Measurements from ENCODE around the gene PVR.

The PVR gene

DNA sequence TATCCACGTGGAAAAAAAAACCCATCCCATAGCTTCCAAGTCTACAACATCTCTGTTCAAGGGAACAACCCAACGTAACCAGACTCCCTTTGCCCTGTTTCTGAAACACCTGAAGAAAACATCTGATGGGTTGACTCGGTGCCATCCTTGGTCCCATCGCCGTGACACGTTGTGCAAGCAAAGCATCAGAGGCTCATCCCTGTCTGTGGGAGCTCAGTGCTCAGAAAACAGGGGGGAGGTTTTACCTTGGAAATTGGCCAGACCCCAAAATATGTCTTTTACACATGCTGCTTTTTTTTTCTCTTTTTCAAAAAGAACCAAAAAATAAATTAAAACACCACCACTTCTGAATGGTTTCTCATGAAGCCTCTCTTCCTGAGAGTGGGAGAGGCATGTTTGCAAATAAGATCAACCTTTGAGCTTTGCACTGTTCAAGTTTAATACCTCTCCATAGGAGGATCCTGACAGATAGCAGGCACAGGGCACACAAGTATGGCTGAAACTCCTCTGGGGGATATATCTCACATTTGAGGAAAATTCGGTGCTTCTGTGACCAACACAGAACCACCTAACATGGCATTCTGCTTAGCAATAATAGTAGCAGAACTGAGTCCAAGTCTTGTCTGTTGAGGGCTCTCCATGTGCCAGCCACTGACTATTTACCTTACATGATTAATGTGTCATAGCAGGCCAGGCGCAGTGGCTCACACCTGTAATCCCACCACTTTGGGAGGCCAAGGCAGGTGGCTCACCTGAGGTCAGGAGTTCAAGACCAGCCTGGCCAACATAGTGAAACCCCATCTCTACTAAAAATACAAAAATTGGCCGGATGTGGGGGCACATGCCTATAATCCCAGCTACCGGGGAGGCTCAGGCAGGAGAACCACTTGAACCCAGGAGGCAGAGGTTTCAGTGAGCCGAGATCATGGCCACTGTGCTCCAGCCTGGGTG is 7.0 kb upstream of the PVR start:
- no peaks in the 10 kb centered on the region for H4K20me1 ChIP-seq (ENCODE audit: insufficient read depth, low read length)
- H3K9ac ChIP-seq (ENCODE audit: low read length): no peak overlapping the region
- H3K4me3 ChIP-seq (ENCODE audit: low read length): no peak overlapping the region
- H2AFZ ChIP-seq (ENCODE audit: low read depth, low read length): no peak overlapping the region
- no peak overlapping the region for H3K4me2 ChIP-seq (ENCODE audit: low read length)
- no peaks in the 10 kb centered on the region for H3K36me3 ChIP-seq (replicated peaks; ENCODE audit: low read depth, low read length)
- no peaks in the 10 kb centered on the region for H3K4me1 ChIP-seq (ENCODE audit: low read length)
- H3K79me2 ChIP-seq (ENCODE audit: low read length): no peaks in the 10 kb centered on the region
- H3K27me3 ChIP-seq (ENCODE audit: low read depth, low read length): peaks cover 26% of the 10 kb centered on the region
- TF ChIP-seq CTCF (IDR thresholded peaks at IDR 0.05; ENCODE audit: low read depth, low read length): no peak
- no peak for TF ChIP-seq EZH2phosphoT487 (IDR thresholded peaks at IDR 0.05; ENCODE audit: low read depth)
- H3K27ac ChIP-seq (ENCODE audit: low read length): no peak overlapping the region
- H3K9me3 ChIP-seq (ENCODE audit: insufficient read depth, low read length): no peaks in the 10 kb centered on the region

GRCh38 chr19:44637390-44637764 is 6.3 kb upstream of the PVR start:
- Histone ChIP-seq H3K9ac (ENCODE audit: low read length) (no peak overlapping the region), H4K20me1 (ENCODE audit: insufficient read depth, low read length) (no peaks in the 10 kb centered on the region), H3K4me2 (ENCODE audit: low read length) (no peak overlapping the region), H3K27me3 (ENCODE audit: low read depth, low read length) (peaks cover 28% of the 10 kb centered on the region), H3K79me2 (ENCODE audit: low read length) (no peaks in the 10 kb centered on the region), H3K4me3 (ENCODE audit: low read length) (no peak overlapping the region), H2AFZ (ENCODE audit: low read depth, low read length) (no peak overlapping the region), H3K27ac (ENCODE audit: low read length) (no peak overlapping the region), H3K9me3 (ENCODE audit: insufficient read depth, low read length) (no peaks in the 10 kb centered on the region), H3K4me1 (ENCODE audit: low read length) (no peaks in the 10 kb centered on the region), H3K36me3 (replicated peaks; ENCODE audit: low read depth, low read length) (no peaks in the 10 kb centered on the region)
- no peak for TF ChIP-seq CTCF (IDR thresholded peaks at IDR 0.05; ENCODE audit: low read depth, low read length)
- no peak for TF ChIP-seq EZH2phosphoT487 (IDR thresholded peaks at IDR 0.05; ENCODE audit: low read depth)

DNA sequence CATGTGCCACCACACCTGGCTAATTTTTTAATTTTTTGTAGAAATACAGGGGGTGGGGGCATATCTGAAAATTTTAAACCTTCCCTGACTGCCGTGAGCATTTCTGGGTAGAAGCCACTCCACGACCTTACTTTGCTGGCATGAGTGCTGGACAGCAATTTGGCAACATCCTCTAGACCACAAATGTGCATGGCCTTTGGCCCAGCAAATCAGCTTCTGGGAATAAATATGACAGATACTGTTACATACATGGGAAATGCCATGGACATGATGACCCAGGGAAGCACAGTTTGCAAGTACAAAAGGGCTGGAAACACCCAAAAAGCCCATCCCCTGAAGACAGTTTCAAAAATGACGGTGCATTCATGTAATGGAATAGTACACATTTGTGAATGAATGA is 3.2 kb upstream of the PVR start:
- Histone ChIP-seq H3K4me1 (ENCODE audit: low read length) (no peaks in the 10 kb centered on the region), H3K9ac (ENCODE audit: low read length) (no peak overlapping the region), H3K79me2 (ENCODE audit: low read length) (no peaks in the 10 kb centered on the region), H3K27ac (ENCODE audit: low read length) (no peak overlapping the region), H3K9me3 (ENCODE audit: insufficient read depth, low read length) (no peaks in the 10 kb centered on the region), H4K20me1 (ENCODE audit: insufficient read depth, low read length) (no peaks in the 10 kb centered on the region), H3K27me3 (ENCODE audit: low read depth, low read length) (peaks cover 18% of the 10 kb centered on the region), H3K4me2 (ENCODE audit: low read length) (no peak overlapping the region), H2AFZ (ENCODE audit: low read depth, low read length) (no peak overlapping the region), H3K36me3 (replicated peaks; ENCODE audit: low read depth, low read length) (no peaks in the 10 kb centered on the region), H3K4me3 (ENCODE audit: low read length) (no peak overlapping the region)
- no peak for TF ChIP-seq EZH2phosphoT487 (IDR thresholded peaks at IDR 0.05; ENCODE audit: low read depth)
- no peak for TF ChIP-seq CTCF (IDR thresholded peaks at IDR 0.05; ENCODE audit: low read depth, low read length)

- no peak overlapping the region for H3K27ac ChIP-seq (ENCODE audit: low read length)
- no peaks in the 10 kb centered on the region for H3K79me2 ChIP-seq (ENCODE audit: low read length)
- no peak overlapping the region for H2AFZ ChIP-seq (ENCODE audit: low read depth, low read length)
- no peak overlapping the region for H3K4me3 ChIP-seq (ENCODE audit: low read length)
- H3K4me1 ChIP-seq (ENCODE audit: low read length): no peaks in the 10 kb centered on the region
- H3K9ac ChIP-seq (ENCODE audit: low read length): no peak overlapping the region
- no peaks in the 10 kb centered on the region for H3K9me3 ChIP-seq (ENCODE audit: insufficient read depth, low read length)
- no peak overlapping the region for H3K4me2 ChIP-seq (ENCODE audit: low read length)
- H4K20me1 ChIP-seq (ENCODE audit: insufficient read depth, low read length): no peaks in the 10 kb centered on the region
- TF ChIP-seq EZH2phosphoT487 (IDR thresholded peaks at IDR 0.05; ENCODE audit: low read depth) (no peak), CTCF (IDR thresholded peaks at IDR 0.05; ENCODE audit: low read depth, low read length) (no peak)
- no peaks in the 10 kb centered on the region for H3K36me3 ChIP-seq (replicated peaks; ENCODE audit: low read depth, low read length)
- H3K27me3 ChIP-seq (ENCODE audit: low read depth, low read length): peaks cover 8% of the 10 kb centered on the region
Measured at GRCh38 chr19:44641501-44642265, 2.0 kb upstream of the PVR start.
